Natural killer cell (primary cell): ENCODE results near the gene NEGR1. TPM values are rescaled to one million over a fixed set of nuclear protein-coding genes. Genes with fewer than 3 reads are reported as not detected.

Experiments used
- ATAC-seq, 3 donors: fragments of 150-1000 bp in 2 of 3; fragments of 200-7000 bp in 1 of 3; cut with Tn5 transposase; 1 replicate in 1 of 3; 2 replicates in 2 of 3; pipeline ENCODE4 v1.10.0; 2021; ENCODE audit warnings: mild to moderate bottlenecking in 2 of 3, moderate library complexity in 2 of 3
- DNase-seq, 2 donors: peaks; one replicate each; pipeline versions ENCODE4 v3.0.0 to v3.0.0-alpha.2; 2013 to 2021; ENCODE audit warnings: mixed read lengths in 1 of 2
- H3K27ac ChIP-seq: one replicate; pipeline ENCODE4 v1.5.1; 2013; ENCODE audit warnings: mild to moderate bottlenecking, low read length
- H3K27me3 ChIP-seq: one replicate; pipeline ENCODE4 v1.6.1; 2013; ENCODE audit warnings: low read length; ENCODE audit not compliant: control insufficient read depth, insufficient read depth
- H3K36me3 ChIP-seq: one replicate; pipeline ENCODE4 v1.6.1; 2013; ENCODE audit warnings: low read length; ENCODE audit not compliant: control insufficient read depth, insufficient read depth
- H3K4me1 ChIP-seq: one replicate; pipeline ENCODE4 v1.6.1; 2013; ENCODE audit warnings: low read length; ENCODE audit not compliant: control insufficient read depth, insufficient read depth
- H3K4me3 ChIP-seq: one replicate; pipeline ENCODE4 v1.5.1; 2013; ENCODE audit warnings: low read length
- H3K9me3 ChIP-seq: one replicate; pipeline ENCODE4 v1.6.1; 2013; ENCODE audit warnings: low read length; ENCODE audit not compliant: control insufficient read depth, insufficient read depth
- H3K27ac Mint-ChIP-seq, 2 donors: one replicate each; pipeline ENCODE4 v1.8.0; 2022; ENCODE audit warnings: mild to moderate bottlenecking in 2 of 2, mixed read lengths in 2 of 2, moderate library complexity in 1 of 2
- H3K27me3 Mint-ChIP-seq, 2 donors: one replicate each; pipeline ENCODE4 v1.8.0; 2022; ENCODE audit warnings: low read depth in 2 of 2, mixed read lengths in 2 of 2
- H3K36me3 Mint-ChIP-seq: one replicate; pipeline ENCODE4 v1.8.0; 2022; ENCODE audit warnings: mixed read lengths
- H3K4me1 Mint-ChIP-seq, 2 donors: one replicate each; pipeline ENCODE4 v1.8.0; 2022; ENCODE audit warnings: mixed read lengths in 2 of 2
- H3K4me3 Mint-ChIP-seq: one replicate; pipeline ENCODE4 v1.8.0; 2022; ENCODE audit warnings: mild to moderate bottlenecking, moderate library complexity, mixed read lengths
- H3K9me3 Mint-ChIP-seq, 2 donors: one replicate each; pipeline ENCODE4 v1.8.0; 2022; ENCODE audit warnings: mixed read lengths in 2 of 2
- CTCF ChIP-seq: fragments of 200-600 bp; IDR thresholded peaks from one replicate; pipeline ENCODE4 v1.8.0; 2022; ENCODE audit warnings: antibody characterized with exemption
- WGBS: methylation state at CpG from one replicate; pipeline ENCODE4 v1.1.7; 2013; ENCODE audit warnings: missing lambda C conversion rate; ENCODE audit not compliant: insufficient coverage; 5-methylcytosine and 5-hydroxymethylcytosine counted together
- intact Hi-C: fragments of 100-400 bp; cut with micrococcal nuclease; formaldehyde crosslinking; loops from one replicate; pipeline ENCODE4 v1.14.2; 2022
- total RNA-seq, 4 donors: library from RNA; stranded (reverse); fragments of 120-200 nt in 1 of 4; gene quantifications; one replicate each; pipeline versions ENCODE4 v1.2.3 to v1.2.4, GENCODE V29; 2013 to 2022

NEGR1 gene
- total RNA-seq, 3 donors from 2014 or later (not counting 1 experiment from before 2014, with no cell fraction given): 0.55 to 1.3 TPM; not detected in 1

GRCh38 chr1:71357708-71358107 lies 924.6 kb downstream of the NEGR1 start:
- H3K27me3 ChIP-seq: no peaks in the 10 kb centered on the region
- DNase-seq (no peak), ATAC-seq (no peak)
- intact Hi-C loops: no loop called here
- H3K9me3 ChIP-seq: peaks cover 12% of the 10 kb centered on the region
- Mint-ChIP-seq H3K36me3 (no peaks in the 10 kb centered on the region), H3K27me3 (no peaks in the 10 kb centered on the region), H3K4me1 (no peaks in the 10 kb centered on the region), H3K9me3 (peaks cover 8 to 13% of the 10 kb centered on the region in 2 donors), H3K27ac (no peak overlapping the region), H3K4me3 (no peak overlapping the region)
- H3K4me1 ChIP-seq: no peaks in the 10 kb centered on the region
- no peaks in the 10 kb centered on the region for H3K36me3 ChIP-seq
- WGBS: 93% methylated on average over 9 of the region's 9 CpGs
- TF ChIP-seq CTCF: no peak
- H3K27ac ChIP-seq: no peak overlapping the region
- H3K4me3 ChIP-seq: no peak overlapping the region

- no peak for TF ChIP-seq CTCF
- H3K27ac Mint-ChIP-seq: no peak overlapping the region
- no peaks in the 10 kb centered on the region for H3K27me3 Mint-ChIP-seq
- Histone ChIP-seq H3K36me3 (no peaks in the 10 kb centered on the region), H3K27ac (no peak overlapping the region), H3K4me3 (no peak overlapping the region), H3K4me1 (no peaks in the 10 kb centered on the region), H3K9me3 (no peaks in the 10 kb centered on the region), H3K27me3 (no peaks in the 10 kb centered on the region)
- WGBS: no CpG with 5 or more reads among the region's 1 CpG
- peaks cover 5 to 7% of the 10 kb centered on the region in 2 donors for H3K9me3 Mint-ChIP-seq
- H3K4me1 Mint-ChIP-seq: no peaks in the 10 kb centered on the region
- H3K36me3 Mint-ChIP-seq: no peaks in the 10 kb centered on the region
- ATAC-seq (no peak), DNase-seq (no peak)
- no peak overlapping the region for H3K4me3 Mint-ChIP-seq
- intact Hi-C loops: no loop called here
These were observed 930.9 kb downstream of the NEGR1 start for GRCh38 chr1:71351438-71351837.

- TF ChIP-seq CTCF: no peak
- Mint-ChIP-seq H3K4me1 (no peaks in the 10 kb centered on the region), H3K27me3 (no peaks in the 10 kb centered on the region), H3K36me3 (no peaks in the 10 kb centered on the region), H3K4me3 (no peak overlapping the region), H3K9me3 (peaks cover 5 to 7% of the 10 kb centered on the region in 2 donors), H3K27ac (no peak overlapping the region)
- Histone ChIP-seq H3K4me1 (no peaks in the 10 kb centered on the region), H3K27me3 (no peaks in the 10 kb centered on the region), H3K36me3 (no peaks in the 10 kb centered on the region), H3K9me3 (no peaks in the 10 kb centered on the region), H3K27ac (no peak overlapping the region), H3K4me3 (no peak overlapping the region)
- DNase-seq: no peak
- WGBS: no CpG with 5 or more reads among the region's 2 CpGs
- intact Hi-C loops: no loop called here
- no peak for ATAC-seq
These were observed 931.5 kb downstream of the NEGR1 start for GRCh38 chr1:71350805-71351204.

- intact Hi-C loops: no loop called here
- Mint-ChIP-seq H3K4me3 (no peak overlapping the region), H3K27me3 (no peaks in the 10 kb centered on the region), H3K4me1 (no peaks in the 10 kb centered on the region), H3K36me3 (no peaks in the 10 kb centered on the region), H3K9me3 (peaks cover 7% of the 10 kb centered on the region in 2 donors), H3K27ac (no peak overlapping the region)
- Histone ChIP-seq H3K9me3 (no peaks in the 10 kb centered on the region), H3K36me3 (no peaks in the 10 kb centered on the region), H3K4me1 (no peaks in the 10 kb centered on the region), H3K27me3 (no peaks in the 10 kb centered on the region), H3K27ac (no peak overlapping the region), H3K4me3 (no peak overlapping the region)
- no CpG with 5 or more reads among the region's 1 CpG for WGBS
- DNase-seq (no peak), ATAC-seq (no peak)
- TF ChIP-seq CTCF: no peak
These were observed 932.0 kb downstream of the NEGR1 start for GRCh38 chr1:71350330-71350729.
